Urothelium cell line (cell line): Measurements from ENCODE around the gene LRBA.

ENCODE experiments used
- DNase-seq: peaks from one replicate; pipeline ENCODE4 v3.0.0; 2011; ENCODE audit warnings: low spot score, mixed read lengths
- FAIRE-seq: peaks from 2 replicates; lab custom pipeline; 2011; peaks lifted over from hg19 to GRCh38; lab: Jason Lieb, UNC

LRBA gene

GRCh38 chr4:150599547-150599946 lies 415.5 kb downstream of the LRBA start:
- DNase-seq (no peak), FAIRE-seq (no peak)

GRCh38 chr4:150598909-150599308 lies 416.2 kb downstream of the LRBA start:
- no peak for DNase-seq
- FAIRE-seq, result no peak

GRCh38 chr4:150593996-150594395 lies 421.1 kb downstream of the LRBA start:
- DNase-seq (no peak), FAIRE-seq (no peak)

GRCh38 chr4:150591904-150592303 lies 423.2 kb downstream of the LRBA start:
- FAIRE-seq (no peak), DNase-seq (no peak)

GRCh38 chr4:150591406-150591805 lies 423.7 kb downstream of the LRBA start:
- DNase-seq, result no peak
- no peak for FAIRE-seq

GRCh38 chr4:150590631-150591030 lies 424.5 kb downstream of the LRBA start:
- no peak for FAIRE-seq

GRCh38 chr4:150589157-150589556 lies 425.9 kb downstream of the LRBA start:
- DNase-seq, result no peak
- FAIRE-seq, result no peak

More at GRCh38 chr4:150590631-150591030, 424.5 kb downstream of the LRBA start:
- no peak for DNase-seq

- DNase-seq (no peak), FAIRE-seq (no peak)
Measured at GRCh38 chr4:150588316-150588715, 426.8 kb downstream of the LRBA start.

GRCh38 chr4:150586162-150586810 lies 428.8 kb downstream of the LRBA start:
- FAIRE-seq (no peak), DNase-seq (no peak)

- FAIRE-seq (no peak), DNase-seq (no peak)
Measured at GRCh38 chr4:150585611-150586010, 429.5 kb downstream of the LRBA start.

GRCh38 chr4:150584111-150584915 lies 430.8 kb downstream of the LRBA start:
- no peak for FAIRE-seq
- no peak for DNase-seq

- peak; percentile 17 for DNase-seq
- no peak for FAIRE-seq
Measured at GRCh38 chr4:150583287-150584110, 431.6 kb downstream of the LRBA start.

- FAIRE-seq (no peak), DNase-seq (no peak)
Measured at GRCh38 chr4:150582873-150583286, 432.2 kb downstream of the LRBA start.

- FAIRE-seq (no peak), DNase-seq (no peak)
Measured at GRCh38 chr4:150582146-150582872, 432.8 kb downstream of the LRBA start, which contains the start of gene MAB21L2. Gene MAB21L2, plus strand, starts transcription at chr4:150582151. Its CDS starts 879 bp downstream, at chr4:150583030.

- no peak for FAIRE-seq
- DNase-seq, result no peak
Measured at GRCh38 chr4:150581641-150582051, 433.4 kb downstream of the LRBA start.

- no peak for FAIRE-seq
- DNase-seq, result no peak
Measured at GRCh38 chr4:150581056-150581605, 434.0 kb downstream of the LRBA start.

- DNase-seq (no peak), FAIRE-seq (no peak)
Measured at GRCh38 chr4:150580306-150580705, 434.8 kb downstream of the LRBA start.

- FAIRE-seq (no peak), DNase-seq (no peak)
Measured at GRCh38 chr4:150579551-150580234, 435.4 kb downstream of the LRBA start.

- no peak for DNase-seq
- no peak for FAIRE-seq
Measured at GRCh38 chr4:150578745-150579501, 436.2 kb downstream of the LRBA start.
